Bronchial epithelial cell (primary cell): ENCODE results near the gene SMYD3. TPM values are rescaled to one million over a fixed set of nuclear protein-coding genes. Genes with fewer than 3 reads are reported as not detected.

ENCODE experiments used
- DNase-seq: peaks from one replicate; pipeline ENCODE4 v3.0.0-alpha.2; 2010; ENCODE audit warnings: low read depth
- FAIRE-seq: peaks from 2 replicates; lab custom pipeline; 2011; peaks lifted over from hg19 to GRCh38; lab: Jason Lieb, UNC
- H3K27me3 ChIP-seq: 2 replicates; pipeline ENCODE4 v1.5.1; 2011; ENCODE audit warnings: low read length; ENCODE audit not compliant: control insufficient read depth, insufficient read depth
- H3K36me3 ChIP-seq: 2 replicates; pipeline ENCODE4 v1.5.1; 2011; ENCODE audit warnings: low read length; ENCODE audit not compliant: control insufficient read depth, insufficient read depth
- H3K4me3 ChIP-seq: 2 replicates; pipeline ENCODE4 v1.5.1; 2011; ENCODE audit warnings: mild to moderate bottlenecking, low read depth, low read length, control low read depth
- total RNA-seq: library from RNA; depleted of rRNA; stranded (reverse); fragments of >200 nt; gene quantifications from 2 replicates; pipeline ENCODE4 v1.2.1, GENCODE V29; 2014
- TF ChIP-seq, protein P1 (sequence below): IDR thresholded peaks from 2 replicates; pipeline ENCODE4 v1.5.1; 2011; ENCODE audit warnings: mild to moderate bottlenecking, moderate library complexity, low read length, control low read depth, inconsistent platforms; ENCODE audit not compliant: insufficient read depth, severe bottlenecking

The SMYD3 gene
- total RNA-seq, 1 donor from 2014 or later: 17.4 TPM

DNA sequence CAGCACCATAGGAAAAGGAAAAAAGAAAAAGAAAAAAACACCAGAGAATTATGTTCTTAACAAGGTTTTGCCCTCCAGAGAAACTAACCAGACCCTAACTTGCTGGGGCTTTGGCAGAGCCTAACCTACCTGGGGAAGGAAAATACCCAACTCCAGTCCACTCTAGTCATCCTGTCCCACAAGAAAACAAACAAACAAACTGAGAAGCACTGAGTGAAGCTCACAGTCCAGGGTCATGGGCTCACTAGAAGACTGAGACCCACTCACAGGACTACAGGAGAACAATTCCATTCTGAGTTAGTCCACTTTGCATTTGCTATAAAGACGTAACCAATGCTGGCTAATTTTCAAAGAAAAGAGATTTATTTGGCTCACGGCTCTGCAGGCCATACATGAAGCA, 543.4 kb downstream of the SMYD3 start:
- FAIRE-seq (no peak), DNase-seq (no peak)
- Histone ChIP-seq H3K36me3 (no peaks in the 10 kb centered on the region), H3K4me3 (no peak overlapping the region), H3K27me3 (no peaks in the 10 kb centered on the region)
- TF ChIP-seq, protein P1, sequence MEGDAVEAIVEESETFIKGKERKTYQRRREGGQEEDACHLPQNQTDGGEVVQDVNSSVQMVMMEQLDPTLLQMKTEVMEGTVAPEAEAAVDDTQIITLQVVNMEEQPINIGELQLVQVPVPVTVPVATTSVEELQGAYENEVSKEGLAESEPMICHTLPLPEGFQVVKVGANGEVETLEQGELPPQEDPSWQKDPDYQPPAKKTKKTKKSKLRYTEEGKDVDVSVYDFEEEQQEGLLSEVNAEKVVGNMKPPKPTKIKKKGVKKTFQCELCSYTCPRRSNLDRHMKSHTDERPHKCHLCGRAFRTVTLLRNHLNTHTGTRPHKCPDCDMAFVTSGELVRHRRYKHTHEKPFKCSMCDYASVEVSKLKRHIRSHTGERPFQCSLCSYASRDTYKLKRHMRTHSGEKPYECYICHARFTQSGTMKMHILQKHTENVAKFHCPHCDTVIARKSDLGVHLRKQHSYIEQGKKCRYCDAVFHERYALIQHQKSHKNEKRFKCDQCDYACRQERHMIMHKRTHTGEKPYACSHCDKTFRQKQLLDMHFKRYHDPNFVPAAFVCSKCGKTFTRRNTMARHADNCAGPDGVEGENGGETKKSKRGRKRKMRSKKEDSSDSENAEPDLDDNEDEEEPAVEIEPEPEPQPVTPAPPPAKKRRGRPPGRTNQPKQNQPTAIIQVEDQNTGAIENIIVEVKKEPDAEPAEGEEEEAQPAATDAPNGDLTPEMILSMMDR: no peak

DNA sequence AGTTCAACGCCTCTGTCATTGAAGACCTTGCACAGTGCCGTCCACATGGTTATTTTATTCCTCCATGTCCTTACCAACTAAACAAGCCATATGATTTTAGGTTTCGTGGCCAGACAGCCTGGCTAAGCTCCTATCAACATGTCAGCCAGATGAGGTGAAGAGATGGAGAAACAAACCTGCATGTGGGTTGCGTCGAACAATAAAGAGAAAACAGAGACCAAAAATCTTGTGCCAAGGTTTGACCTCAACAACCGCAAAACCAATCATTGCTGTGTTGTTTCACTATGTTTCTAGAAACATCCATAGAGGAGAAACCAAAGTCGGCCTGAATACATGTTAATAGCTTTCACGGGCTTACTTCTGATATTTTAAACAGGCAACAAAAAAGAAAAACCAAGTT, 544.6 kb downstream of the SMYD3 start:
- H3K4me3 ChIP-seq: no peak overlapping the region
- no peaks in the 10 kb centered on the region for H3K27me3 ChIP-seq
- no peak for DNase-seq
- TF ChIP-seq, protein P1: no peak
- FAIRE-seq: no peak
- H3K36me3 ChIP-seq: no peaks in the 10 kb centered on the region

DNA sequence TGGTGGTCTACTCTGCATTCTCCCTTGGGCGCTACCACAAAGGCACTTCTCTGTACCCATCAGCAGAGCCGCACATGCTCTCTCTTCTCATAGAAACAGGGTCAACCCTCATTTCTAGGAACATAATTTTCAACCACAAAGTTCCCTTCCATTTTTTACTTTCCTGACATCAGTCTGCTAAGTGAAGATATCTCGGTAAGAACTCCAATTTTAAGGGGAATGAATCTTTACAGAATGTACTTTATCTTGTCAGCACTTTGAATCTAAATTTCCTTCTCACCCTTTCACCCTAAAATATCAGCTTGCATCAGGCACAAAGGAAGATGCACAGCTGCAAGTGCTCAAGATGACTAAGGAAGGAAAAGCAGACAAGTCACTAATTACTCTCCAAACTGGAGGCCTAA, 545.9 kb downstream of the SMYD3 start:
- Histone ChIP-seq H3K36me3 (no peaks in the 10 kb centered on the region), H3K4me3 (no peak overlapping the region), H3K27me3 (no peaks in the 10 kb centered on the region)
- no peak for DNase-seq
- TF ChIP-seq, protein P1: no peak
- FAIRE-seq: no peak

DNA sequence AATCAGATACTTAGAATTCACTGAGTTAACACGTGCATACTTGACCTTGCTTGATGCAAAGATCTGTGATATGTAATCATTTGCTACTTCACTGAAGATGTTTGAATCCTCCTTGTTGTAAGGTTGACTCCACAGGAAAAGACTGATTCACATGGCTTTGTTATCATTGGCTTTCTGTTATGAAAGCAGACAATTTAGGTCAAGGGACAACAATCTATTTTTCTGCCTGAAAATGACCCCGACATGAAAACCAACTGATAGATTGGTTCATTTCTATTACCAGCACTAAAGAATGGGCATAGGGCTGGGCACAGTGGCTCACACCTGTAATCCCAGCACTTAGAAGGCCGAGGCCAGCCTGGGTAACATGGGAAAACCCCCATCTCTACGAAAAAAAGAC, 546.9 kb downstream of the SMYD3 start:
- Histone ChIP-seq H3K36me3 (no peaks in the 10 kb centered on the region), H3K27me3 (no peaks in the 10 kb centered on the region), H3K4me3 (no peak overlapping the region)
- TF ChIP-seq, protein P1: no peak
- FAIRE-seq: no peak
- DNase-seq: no peak

DNA sequence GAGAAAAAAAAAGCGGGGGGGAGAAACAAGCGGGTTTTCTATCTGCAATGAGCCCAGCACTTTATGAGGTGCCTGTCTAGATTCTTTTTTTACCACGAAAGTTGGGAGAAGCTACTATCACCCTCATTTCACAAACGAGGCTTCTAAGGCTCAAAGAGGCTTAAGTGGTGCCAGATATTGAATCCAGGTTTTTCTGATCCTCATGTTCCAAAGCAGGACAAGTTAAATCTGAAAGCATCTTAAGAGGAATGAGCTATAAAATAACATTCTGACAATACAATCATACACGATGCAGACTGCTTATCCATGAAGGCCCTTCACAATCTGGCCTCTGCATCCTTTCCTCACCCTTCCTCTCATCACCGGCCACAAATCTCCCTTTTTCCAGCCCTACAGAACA, 549.1 kb downstream of the SMYD3 start:
- no peak for FAIRE-seq
- Histone ChIP-seq H3K4me3 (no peak overlapping the region), H3K36me3 (no peaks in the 10 kb centered on the region), H3K27me3 (no peaks in the 10 kb centered on the region)
- DNase-seq: no peak
- TF ChIP-seq, protein P1: no peak

DNA sequence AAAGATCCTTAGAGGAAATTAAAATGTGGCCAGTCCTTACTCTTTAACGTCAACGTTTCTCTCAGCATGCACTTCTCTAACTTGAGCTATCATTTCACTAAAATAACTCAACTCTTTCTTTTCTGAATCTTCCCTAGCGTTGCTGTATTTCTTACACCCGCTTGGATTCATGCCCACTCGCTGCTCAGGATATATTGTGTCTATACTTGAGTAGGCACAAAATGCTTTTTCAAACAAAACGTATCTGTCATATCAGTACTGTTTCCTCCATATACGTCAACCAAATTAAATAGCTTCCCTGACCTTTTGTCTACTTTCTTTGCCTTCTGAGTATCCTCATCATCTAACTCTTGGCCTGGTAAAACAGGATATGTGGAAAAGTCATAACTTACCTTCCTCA, 549.7 kb downstream of the SMYD3 start:
- DNase-seq (no peak), FAIRE-seq (no peak)
- Histone ChIP-seq H3K27me3 (no peaks in the 10 kb centered on the region), H3K4me3 (no peak overlapping the region), H3K36me3 (no peaks in the 10 kb centered on the region)
- TF ChIP-seq, protein P1: no peak
